ENCODE results near the gene DRC1.

DRC1 gene

GRCh38 chr2:26429779-26430578 lies 28.3 kb downstream of the DRC1 start:
- peak; percentile 30 for DNase-seq (ENCODE audit: low read depth)
- TF ChIP-seq CTCF (conservative IDR thresholded peaks at IDR 0.05; ENCODE audit: low read depth, low read length) = no peak
- no peak overlapping the region for H3K4me3 ChIP-seq (ENCODE audit: low read depth, low read length)

DNA sequence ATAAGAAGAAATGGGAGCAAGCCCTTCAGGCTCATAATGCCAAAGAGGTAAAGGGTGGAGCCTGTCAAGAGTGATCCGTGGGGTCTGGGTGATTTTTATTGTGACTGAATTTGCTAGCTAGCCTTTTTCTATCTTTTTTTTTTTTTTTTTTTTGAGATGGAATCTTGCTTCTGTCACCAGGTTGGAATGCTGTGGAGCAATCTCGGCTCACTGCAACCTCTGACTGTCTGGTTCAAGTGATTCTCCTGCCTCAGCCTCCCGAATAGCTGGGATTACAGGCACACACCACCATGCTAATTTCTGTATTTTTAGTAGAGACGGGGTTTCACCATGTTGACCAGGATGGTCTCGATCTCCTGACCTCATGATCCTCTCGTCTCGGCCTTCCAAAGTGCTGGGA lies 29.1 kb downstream of the DRC1 start:
- TF ChIP-seq CTCF (conservative IDR thresholded peaks at IDR 0.05; ENCODE audit: low read depth, low read length) = no peak
- no peak overlapping the region for H3K4me3 ChIP-seq (ENCODE audit: low read depth, low read length)
- peak; percentile 54 for DNase-seq (ENCODE audit: low read depth)

DNA sequence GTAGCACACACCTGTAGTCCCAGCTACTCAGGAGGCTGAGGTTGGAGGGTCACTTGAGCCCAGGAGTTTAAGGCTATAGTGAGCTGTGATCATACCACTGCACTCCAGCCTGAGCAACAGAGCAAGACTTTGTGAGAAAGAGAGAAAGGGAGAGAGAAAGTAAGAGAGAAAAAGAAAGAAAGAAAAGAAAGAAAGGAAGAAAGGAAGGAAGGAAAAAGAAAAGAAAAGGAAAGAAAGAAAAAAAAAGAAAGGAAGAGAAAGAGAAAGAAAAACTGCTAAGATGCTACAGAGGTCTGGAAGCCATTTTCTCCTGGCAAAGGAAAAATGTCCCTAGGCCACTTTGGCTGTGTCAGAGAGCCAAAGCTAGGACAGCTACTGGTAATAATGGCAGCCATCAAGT lies 30.6 kb downstream of the DRC1 start:
- DNase-seq (ENCODE audit: low read depth) = no peak
- no peak for TF ChIP-seq CTCF (conservative IDR thresholded peaks at IDR 0.05; ENCODE audit: low read depth, low read length)
- H3K4me3 ChIP-seq (ENCODE audit: low read depth, low read length) = no peak overlapping the region

GRCh38 chr2:26432859-26433258 lies 31.1 kb downstream of the DRC1 start:
- no peak for TF ChIP-seq CTCF (conservative IDR thresholded peaks at IDR 0.05; ENCODE audit: low read depth, low read length)
- no peak for DNase-seq (ENCODE audit: low read depth)
- H3K4me3 ChIP-seq (ENCODE audit: low read depth, low read length) = no peak overlapping the region

GRCh38 chr2:26435106-26435505 lies 33.4 kb downstream of the DRC1 start:
- no peak for DNase-seq (ENCODE audit: low read depth)
- no peak for TF ChIP-seq CTCF (conservative IDR thresholded peaks at IDR 0.05; ENCODE audit: low read depth, low read length)
- H3K4me3 ChIP-seq (ENCODE audit: low read depth, low read length) = no peak overlapping the region

- no peak for DNase-seq (ENCODE audit: low read depth)
- peak; percentile 22 for TF ChIP-seq CTCF (conservative IDR thresholded peaks at IDR 0.05; ENCODE audit: low read depth, low read length)
- no peak overlapping the region for H3K4me3 ChIP-seq (ENCODE audit: low read depth, low read length)
Measured at GRCh38 chr2:26438526-26438925, 36.8 kb downstream of the DRC1 start.

DNA sequence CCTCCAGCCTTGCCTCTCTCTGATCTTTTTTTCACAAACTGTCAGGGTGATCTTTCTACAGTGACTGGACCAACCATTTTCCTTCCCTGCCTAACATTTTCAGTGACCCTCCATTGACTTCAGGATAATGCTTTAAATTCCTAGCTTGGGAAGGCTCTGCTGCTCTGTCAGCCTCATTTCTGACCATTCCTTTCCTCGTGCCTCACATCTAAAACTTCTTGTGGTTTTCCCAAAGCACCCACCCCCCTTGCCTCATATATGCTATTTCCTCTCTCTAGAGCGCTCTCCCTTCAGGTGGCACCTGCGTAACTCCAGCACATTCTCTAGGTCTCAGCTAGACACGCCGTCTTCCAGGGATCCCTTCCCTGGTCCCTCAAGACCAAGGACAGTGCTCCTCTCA lies 37.2 kb downstream of the DRC1 start:
- H3K4me3 ChIP-seq (ENCODE audit: low read depth, low read length) = no peak overlapping the region
- no peak for DNase-seq (ENCODE audit: low read depth)
- no peak for TF ChIP-seq CTCF (conservative IDR thresholded peaks at IDR 0.05; ENCODE audit: low read depth, low read length)
